Effector memory CD8-positive, alpha-beta T cell (primary cell): ENCODE data around the gene RTCA.
"Not testable (repeated sequence)": the region's sequence is repeated elsewhere in the genome, so short reads cannot be mapped to it uniquely, and the experiment has no call there.

Experiments
- ATAC-seq: fragments of 150-1000 bp; cut with Tn5 transposase; replicated peaks from 2 replicates; pipeline ENCODE4 v1.10.0; 2021; ENCODE audit warnings: mild to moderate bottlenecking, moderate library complexity
- DNase-seq, 3 experiments: peaks; one replicate each; pipeline ENCODE4 v3.0.0; 2021
- H3K27ac Mint-ChIP-seq, 2 donors: one replicate each; pipeline ENCODE4 v1.8.0; 2022; ENCODE audit warnings: mild to moderate bottlenecking in 2 of 2, mixed read lengths in 2 of 2, moderate library complexity in 2 of 2
- H3K27me3 Mint-ChIP-seq, 2 donors: one replicate each; pipeline ENCODE4 v1.8.0; 2022; ENCODE audit warnings: mixed read lengths in 2 of 2
- H3K36me3 Mint-ChIP-seq: one replicate; pipeline ENCODE4 v1.8.0; 2022; ENCODE audit warnings: mild to moderate bottlenecking, moderate library complexity, mixed read lengths; ENCODE audit not compliant: insufficient read depth
- H3K4me1 Mint-ChIP-seq, 2 donors: one replicate each; pipeline ENCODE4 v1.8.0; 2022; ENCODE audit warnings: low read depth in 2 of 2, mixed read lengths in 2 of 2
- H3K4me3 Mint-ChIP-seq, 2 donors: one replicate each; pipeline ENCODE4 v1.8.0; 2022; ENCODE audit warnings: mild to moderate bottlenecking in 2 of 2, mixed read lengths in 2 of 2, moderate library complexity in 2 of 2
- H3K9me3 Mint-ChIP-seq, 2 donors: one replicate each; pipeline ENCODE4 v1.8.0; 2022; ENCODE audit warnings: mixed read lengths in 2 of 2

RTCA gene

GRCh38 chr1:100322436-100323211 is 56.6 kb downstream of the RTCA start:
- no peak for DNase-seq
- H3K36me3 Mint-ChIP-seq, result no peaks in the 10 kb centered on the region
- H3K27ac Mint-ChIP-seq, result no peak overlapping the region
- ATAC-seq, result no peak
- no peak overlapping the region for H3K4me3 Mint-ChIP-seq
- H3K4me1 Mint-ChIP-seq, result no peaks in the 10 kb centered on the region
- H3K9me3 Mint-ChIP-seq, result peaks cover 4 to 9% of the 10 kb centered on the region in 2 donors
- H3K27me3 Mint-ChIP-seq, result no peaks in the 10 kb centered on the region

- Mint-ChIP-seq H3K4me1 (no peaks in the 10 kb centered on the region), H3K4me3 (no peak overlapping the region), H3K27me3 (no peaks in the 10 kb centered on the region), H3K27ac (no peak overlapping the region), H3K36me3 (no peaks in the 10 kb centered on the region), H3K9me3 (peaks cover 4 to 9% of the 10 kb centered on the region in 2 donors)
- DNase-seq (no peak), ATAC-seq (no peak)
Measured at GRCh38 chr1:100323419-100324106, 57.5 kb downstream of the RTCA start.

DNA sequence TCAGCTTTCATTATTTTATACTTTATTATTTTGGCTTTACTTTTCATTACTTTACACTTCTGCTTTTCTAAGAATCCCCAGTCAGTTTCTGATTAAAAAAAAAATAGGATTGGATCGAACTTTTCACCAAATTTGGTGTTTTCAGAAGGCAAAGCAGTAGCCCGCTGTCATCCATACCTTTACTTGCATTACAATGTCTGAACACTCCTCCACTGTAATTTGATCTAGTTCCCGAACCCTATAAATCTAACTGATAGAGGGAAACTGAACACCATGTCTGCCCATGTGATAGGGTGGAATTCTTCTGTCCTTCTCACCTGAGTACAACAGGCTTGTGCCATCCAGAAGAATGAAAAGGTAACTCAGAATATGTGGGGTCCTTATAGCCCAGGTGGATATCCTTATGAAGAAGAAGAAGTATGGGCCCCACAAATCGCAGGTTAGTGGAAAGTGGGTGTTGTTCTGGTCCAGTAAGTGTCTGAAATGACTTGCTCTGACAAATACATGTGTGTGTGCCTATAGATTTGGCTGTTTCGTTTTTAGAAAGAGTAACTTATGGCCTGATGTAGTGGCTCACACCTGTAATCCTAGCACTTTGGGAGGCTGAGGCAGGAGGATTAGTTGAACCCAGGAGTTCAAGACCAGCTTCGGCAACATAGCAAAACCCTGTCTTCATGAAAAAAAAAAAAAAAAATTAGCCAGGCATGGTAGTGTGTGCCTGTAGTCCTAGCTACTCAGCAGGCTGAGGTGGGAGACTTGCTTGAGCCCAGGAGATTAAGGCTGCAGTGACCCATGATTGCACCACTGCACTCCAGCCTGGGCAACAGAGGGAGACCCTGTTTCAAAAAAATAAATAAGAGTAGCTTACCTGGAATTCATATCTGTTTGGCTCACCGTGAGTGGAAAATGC is 59.7 kb downstream of the RTCA start:
- Mint-ChIP-seq H3K27me3 (no peaks in the 10 kb centered on the region), H3K4me1 (no peaks in the 10 kb centered on the region), H3K36me3 (no peaks in the 10 kb centered on the region), H3K9me3 (no peaks in the 10 kb centered on the region), H3K4me3 (no peak overlapping the region), H3K27ac (no peak overlapping the region)
- ATAC-seq, result no peak
- no peak for DNase-seq

- H3K4me1 Mint-ChIP-seq, H3K27me3 Mint-ChIP-seq, H3K4me3 Mint-ChIP-seq, DNase-seq, H3K9me3 Mint-ChIP-seq, H3K27ac Mint-ChIP-seq, ATAC-seq, H3K36me3 Mint-ChIP-seq: not testable (repeated sequence)
Measured at GRCh38 chr1:100326325-100326670, 60.3 kb downstream of the RTCA start.

GRCh38 chr1:100328133-100328532 is 62.1 kb downstream of the RTCA start:
- Mint-ChIP-seq H3K27me3 (no peaks in the 10 kb centered on the region), H3K9me3 (no peaks in the 10 kb centered on the region), H3K27ac (no peak overlapping the region), H3K36me3 (no peaks in the 10 kb centered on the region), H3K4me1 (no peaks in the 10 kb centered on the region), H3K4me3 (no peak overlapping the region)
- no peak for DNase-seq
- ATAC-seq, result no peak

DNA sequence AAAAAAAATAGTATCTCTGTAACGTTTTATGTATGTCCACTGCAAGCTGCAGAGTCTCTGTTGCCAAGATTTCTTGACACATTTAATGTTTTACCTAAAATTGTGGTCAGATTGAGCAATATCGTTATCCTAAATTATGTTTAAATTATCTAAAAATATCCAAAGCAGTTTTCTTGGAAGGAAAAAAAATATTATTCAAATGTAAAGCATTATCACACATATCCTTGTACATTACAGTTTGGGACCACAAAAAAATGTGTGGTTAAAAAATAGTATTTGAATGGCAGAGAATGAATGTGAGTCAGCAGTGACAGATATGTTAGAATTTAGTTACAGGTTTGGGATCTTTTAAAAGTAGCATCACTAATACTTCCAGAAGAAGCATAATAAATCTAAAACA is 65.1 kb downstream of the RTCA start:
- not testable (repeated sequence) for H3K36me3 Mint-ChIP-seq, H3K9me3 Mint-ChIP-seq, H3K4me3 Mint-ChIP-seq, DNase-seq, H3K27me3 Mint-ChIP-seq, H3K4me1 Mint-ChIP-seq, H3K27ac Mint-ChIP-seq, ATAC-seq

GRCh38 chr1:100332331-100332730 is 66.3 kb downstream of the RTCA start:
- DNase-seq (no peak), ATAC-seq (no peak)
- H3K27ac Mint-ChIP-seq, result no peak overlapping the region
- H3K27me3 Mint-ChIP-seq, result peaks cover 2 to 15% of the 10 kb centered on the region in 2 donors
- H3K4me3 Mint-ChIP-seq, result no peak overlapping the region
- H3K36me3 Mint-ChIP-seq, result no peaks in the 10 kb centered on the region
- H3K4me1 Mint-ChIP-seq, result no peaks in the 10 kb centered on the region
- H3K9me3 Mint-ChIP-seq, result no peaks in the 10 kb centered on the region

DNA sequence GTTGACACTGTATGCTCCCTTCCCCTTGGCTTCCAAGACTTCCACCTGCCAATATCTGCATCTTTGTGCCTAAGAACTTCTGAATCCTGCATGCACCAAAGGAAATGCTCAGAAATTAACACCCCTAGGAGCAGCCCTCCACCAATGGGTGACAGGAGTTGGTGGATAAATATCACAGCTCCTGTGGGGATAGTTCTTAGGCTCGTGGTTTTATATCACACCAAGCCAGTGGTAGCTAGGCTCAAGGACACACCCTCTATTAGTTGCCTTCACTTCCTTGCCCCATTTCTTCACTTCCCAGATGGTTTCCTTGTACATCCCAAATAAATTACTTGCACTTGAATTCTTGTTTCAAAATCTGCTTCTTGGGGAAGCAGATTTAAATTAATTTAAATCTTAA is 69.4 kb downstream of the RTCA start:
- no peak for ATAC-seq
- no peak overlapping the region for H3K4me3 Mint-ChIP-seq
- peaks cover 6 to 18% of the 10 kb centered on the region in 2 donors for H3K27me3 Mint-ChIP-seq
- no peak overlapping the region for H3K27ac Mint-ChIP-seq
- no peak for DNase-seq
- H3K4me1 Mint-ChIP-seq, result no peaks in the 10 kb centered on the region
- no peaks in the 10 kb centered on the region for H3K9me3 Mint-ChIP-seq
- no peaks in the 10 kb centered on the region for H3K36me3 Mint-ChIP-seq

DNA sequence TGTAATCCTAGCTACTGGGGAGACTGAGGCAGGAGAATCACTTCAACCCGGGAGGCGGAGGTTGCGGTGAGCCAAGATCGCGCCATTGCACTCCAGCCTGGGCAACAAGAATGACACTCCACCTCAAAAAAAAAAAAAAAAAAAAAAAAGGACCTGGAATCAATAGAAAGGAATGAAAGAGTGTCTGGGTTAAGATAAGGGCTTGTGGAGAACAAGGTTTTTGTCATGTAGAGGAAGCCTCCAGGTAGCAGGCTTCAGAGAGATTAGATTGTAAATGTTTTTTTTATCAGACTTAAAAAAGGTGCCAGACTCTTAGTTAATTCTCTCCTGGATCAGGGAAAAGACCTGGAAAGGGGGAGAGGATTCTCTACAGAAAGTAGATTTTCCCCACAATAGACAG is 71.9 kb downstream of the RTCA start:
- not testable (repeated sequence) for DNase-seq, H3K9me3 Mint-ChIP-seq, H3K4me1 Mint-ChIP-seq, H3K27ac Mint-ChIP-seq, ATAC-seq, H3K36me3 Mint-ChIP-seq, H3K4me3 Mint-ChIP-seq
- H3K27me3 Mint-ChIP-seq, result peaks cover 6 to 18% of the 10 kb centered on the region in 2 donors

DNA sequence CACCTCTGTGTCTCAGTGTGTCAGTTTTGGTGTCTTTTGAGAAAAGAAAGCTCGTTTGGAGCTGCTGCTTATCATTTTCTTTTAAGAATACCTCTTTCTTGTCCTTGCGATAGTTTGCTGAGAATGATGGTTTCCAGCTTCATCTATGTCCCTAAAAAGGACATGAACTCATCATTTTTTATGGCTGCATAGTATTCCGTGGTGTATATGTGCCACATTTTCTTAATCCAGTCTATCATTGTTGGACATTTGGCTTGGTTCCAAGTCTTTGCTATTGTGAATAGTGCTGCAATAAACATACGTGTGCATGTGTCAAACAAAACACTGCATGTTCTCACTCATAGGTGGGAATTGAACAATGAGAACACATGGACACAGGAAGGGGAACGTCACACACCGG is 73.7 kb downstream of the RTCA start:
- H3K4me1 Mint-ChIP-seq, H3K36me3 Mint-ChIP-seq, H3K27ac Mint-ChIP-seq, H3K4me3 Mint-ChIP-seq, ATAC-seq, H3K9me3 Mint-ChIP-seq, DNase-seq: not testable (repeated sequence)
- peaks cover 6 to 18% of the 10 kb centered on the region in 2 donors for H3K27me3 Mint-ChIP-seq

- no peaks in the 10 kb centered on the region for H3K36me3 Mint-ChIP-seq
- H3K27ac Mint-ChIP-seq, result no peak overlapping the region
- DNase-seq, result no peak
- ATAC-seq, result no peak
- no peak overlapping the region for H3K4me3 Mint-ChIP-seq
- H3K4me1 Mint-ChIP-seq, result no peaks in the 10 kb centered on the region
- H3K27me3 Mint-ChIP-seq, result peaks cover 6 to 18% of the 10 kb centered on the region in 2 donors
- no peaks in the 10 kb centered on the region for H3K9me3 Mint-ChIP-seq
Measured at GRCh38 chr1:100340494-100340893, 74.5 kb downstream of the RTCA start.

GRCh38 chr1:100342348-100342747 is 76.3 kb downstream of the RTCA start:
- Mint-ChIP-seq H3K9me3 (no peaks in the 10 kb centered on the region), H3K4me3 (no peak overlapping the region), H3K4me1 (no peaks in the 10 kb centered on the region), H3K27ac (no peak overlapping the region), H3K27me3 (peaks cover 4% of the 10 kb centered on the region in 2 donors), H3K36me3 (no peaks in the 10 kb centered on the region)
- no peak for ATAC-seq
- no peak for DNase-seq
